Measurements from ENCODE around the gene WDR19. TPM values are rescaled to one million over a fixed set of nuclear protein-coding genes. Genes with fewer than 3 reads are reported as not detected.

Gene WDR19
- polyA plus RNA-seq, 1 of the 3 experiments (the other 2 are of a cell fraction) = 23.3 TPM

- Histone ChIP-seq H3F3A (replicated peaks; ENCODE audit: insufficient read depth) (peaks cover 6% of the 10 kb centered on the region), H2AFZ (ENCODE audit: low read depth) (no peak overlapping the region), H3K4me1 (ENCODE audit: control insufficient read depth in 1 of 2, insufficient read depth in 2 of 2, low read depth in 1 of 2, low read length in 1 of 2) (no peaks in the 10 kb centered on the region), H3K27me3 (ENCODE audit: insufficient read depth) (no peaks in the 10 kb centered on the region), H3K79me2 (ENCODE audit: insufficient read depth) (no peaks in the 10 kb centered on the region), H3K36me3 (replicated peaks in 1 of 2; ENCODE audit: control insufficient read depth in 1 of 2, insufficient read depth in 2 of 2, low read length in 1 of 2) (peaks cover 7 to 24% of the 10 kb centered on the region in 2 experiments), H3K9me2 (no peaks in the 10 kb centered on the region), H3K9ac (no peak overlapping the region), H3K9me3 (no peaks in the 10 kb centered on the region), H3K27ac (ENCODE audit: low read depth in 2 of 2, low read length in 1 of 2) (no peak overlapping the region), H3K4me2 (no peak overlapping the region), H4K20me1 (ENCODE audit: insufficient read depth) (no peaks in the 10 kb centered on the region), H3K4me3 (ENCODE audit: low read depth in 2 of 2, low read length in 1 of 2) (no peak overlapping the region)
- ChIA-PET CTCF (no interaction called here), POLR2A (no interaction called here)
- TF ChIP-seq USF1 (IDR thresholded peaks at IDR 0.05; ENCODE audit: borderline replicate concordance, low read depth) (no peak), IRF3 (IDR thresholded peaks at IDR 0.05; ENCODE audit: low read depth, low read length) (no peak), TAF1 (IDR thresholded peaks at IDR 0.05; ENCODE audit: borderline replicate concordance, low read depth, low read length) (no peak), NRF1 (IDR thresholded peaks at IDR 0.05; ENCODE audit: low read depth, low read length) (no peak), RAD21 (IDR thresholded peaks at IDR 0.05; ENCODE audit: low read length) (no peak), POLR2AphosphoS5 (IDR thresholded peaks at IDR 0.05; ENCODE audit: low read depth, low read length) (no peak), YY1 (IDR thresholded peaks at IDR 0.05; ENCODE audit: low read depth) (no peak), TCF12 (IDR thresholded peaks at IDR 0.05) (no peak), EP300 (IDR thresholded peaks at IDR 0.05; ENCODE audit: borderline replicate concordance in 1 of 2, low read depth in 1 of 2, low read length in 1 of 2) (no peak)
- no peak for DNase-seq
- 96% methylated on average over 3 of the region's 3 CpGs for whole genome bisulfite sequencing (ENCODE audit: low lambda C conversion rate)
These were observed 49.3 kb downstream of the WDR19 start for GRCh38 chr4:39231660-39232059.

- H3K9me2 ChIP-seq = no peaks in the 10 kb centered on the region
- no peak for TF ChIP-seq TAF1 (IDR thresholded peaks at IDR 0.05; ENCODE audit: borderline replicate concordance, low read depth, low read length)
- no peak for TF ChIP-seq RXRA (IDR thresholded peaks at IDR 0.05; ENCODE audit: borderline replicate concordance, low read depth)
- TF ChIP-seq ZBTB33 (IDR thresholded peaks at IDR 0.05; ENCODE audit: borderline replicate concordance, low read depth) = no peak
- TF ChIP-seq IRF3 (IDR thresholded peaks at IDR 0.05; ENCODE audit: low read depth, low read length) = no peak
- no peaks in the 10 kb centered on the region for H3K27me3 ChIP-seq (ENCODE audit: insufficient read depth)
- H3K9ac ChIP-seq = no peak overlapping the region
- peaks cover 6% of the 10 kb centered on the region for H3F3A ChIP-seq (replicated peaks; ENCODE audit: insufficient read depth)
- 87% methylated on average over 7 of the region's 7 CpGs for WGBS (ENCODE audit: low lambda C conversion rate)
- no peak for DNase-seq
- no peak overlapping the region for H3K4me2 ChIP-seq
- POLR2A ChIA-PET = no interaction called here
- no peak overlapping the region for H2AFZ ChIP-seq (ENCODE audit: low read depth)
- H3K4me1 ChIP-seq (ENCODE audit: control insufficient read depth in 1 of 2, insufficient read depth in 2 of 2, low read depth in 1 of 2, low read length in 1 of 2) = no peaks in the 10 kb centered on the region
- H3K36me3 ChIP-seq (replicated peaks in 1 of 2; ENCODE audit: control insufficient read depth in 1 of 2, insufficient read depth in 2 of 2, low read length in 1 of 2) = peaks cover 7 to 24% of the 10 kb centered on the region in 2 experiments
- no peaks in the 10 kb centered on the region for H3K9me3 ChIP-seq
- no peak overlapping the region for H3K27ac ChIP-seq (ENCODE audit: low read depth in 2 of 2, low read length in 1 of 2)
- H4K20me1 ChIP-seq (ENCODE audit: insufficient read depth) = no peaks in the 10 kb centered on the region
- H3K4me3 ChIP-seq (ENCODE audit: low read depth in 2 of 2, low read length in 1 of 2) = no peak overlapping the region
- CTCF ChIA-PET = no interaction called here
- no peaks in the 10 kb centered on the region for H3K79me2 ChIP-seq (ENCODE audit: insufficient read depth)
These were observed 49.8 kb downstream of the WDR19 start for GRCh38 chr4:39232100-39232499.
